ENCODE results near the gene PICK1.
"Not testable (repeated sequence)": the region's sequence is repeated elsewhere in the genome, so short reads cannot be mapped to it uniquely, and the experiment has no call there.

The PICK1 gene

GRCh38 chr22:38031491-38031890 is 25.7 kb upstream of the PICK1 start:
- no peak for DNase-seq

GRCh38 chr22:38032681-38033521 is 24.3 kb upstream of the PICK1 start:
- DNase-seq: no peak

GRCh38 chr22:38033522-38034277 is 23.5 kb upstream of the PICK1 start:
- no peak for DNase-seq

- no peak for DNase-seq
These were observed 22.8 kb upstream of the PICK1 start for GRCh38 chr22:38034278-38034882.

GRCh38 chr22:38034884-38035529 is 22.2 kb upstream of the PICK1 start:
- DNase-seq: no peak

- DNase-seq: no peak
These were observed 21.7 kb upstream of the PICK1 start for GRCh38 chr22:38035530-38035885.

- no peak for DNase-seq
These were observed 20.7 kb upstream of the PICK1 start for GRCh38 chr22:38036392-38037062.

GRCh38 chr22:38037367-38038150 is 19.6 kb upstream of the PICK1 start:
- not testable (repeated sequence) for DNase-seq

GRCh38 chr22:38038426-38038825 is 18.8 kb upstream of the PICK1 start:
- DNase-seq: no peak

GRCh38 chr22:38038890-38039812 is 18.1 kb upstream of the PICK1 start:
- no peak for DNase-seq

GRCh38 chr22:38040953-38041759 is 16.0 kb upstream of the PICK1 start:
- DNase-seq: no peak

GRCh38 chr22:38041760-38042487 is 15.3 kb upstream of the PICK1 start:
- peak; percentile 67 for DNase-seq

- DNase-seq: no peak
These were observed 14.8 kb upstream of the PICK1 start for GRCh38 chr22:38042488-38042790.

- no peak for DNase-seq
These were observed 13.8 kb upstream of the PICK1 start for GRCh38 chr22:38043151-38044039.

GRCh38 chr22:38046070-38046748 is 11.0 kb upstream of the PICK1 start:
- no peak for DNase-seq

GRCh38 chr22:38049812-38050619 is 7.2 kb upstream of the PICK1 start:
- no peak for DNase-seq

- DNase-seq: no peak
These were observed 6.5 kb upstream of the PICK1 start for GRCh38 chr22:38050720-38051119.
